ENCODE results near the gene RPA3.
"Not testable (repeated sequence)": the region's sequence is repeated elsewhere in the genome, so short reads cannot be mapped to it uniquely, and the experiment has no call there.

RPA3 gene

DNA sequence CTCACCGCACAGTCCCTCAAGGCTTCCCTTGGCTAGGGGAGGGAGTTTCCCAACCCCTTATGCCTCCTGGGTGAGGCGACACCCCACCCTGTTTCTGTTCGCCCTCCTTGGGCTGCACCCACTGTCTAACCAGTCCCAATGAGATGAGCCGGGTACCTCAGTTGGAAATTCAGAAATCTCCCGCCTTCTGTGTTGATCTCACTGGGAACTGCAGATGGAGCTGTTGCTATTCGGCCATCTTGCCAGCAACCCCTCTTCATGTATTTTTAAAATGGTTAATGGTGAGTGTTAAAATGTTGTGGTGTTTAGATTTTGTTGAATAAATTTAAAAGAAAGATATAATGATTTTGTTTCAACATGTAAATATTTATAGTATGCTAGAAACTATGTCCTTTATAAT, 55.9 kb downstream of the RPA3 start:
- in situ Hi-C loops (cut with MboI; ENCODE audit: low sequenced_read_pairs) = no loop called here

DNA sequence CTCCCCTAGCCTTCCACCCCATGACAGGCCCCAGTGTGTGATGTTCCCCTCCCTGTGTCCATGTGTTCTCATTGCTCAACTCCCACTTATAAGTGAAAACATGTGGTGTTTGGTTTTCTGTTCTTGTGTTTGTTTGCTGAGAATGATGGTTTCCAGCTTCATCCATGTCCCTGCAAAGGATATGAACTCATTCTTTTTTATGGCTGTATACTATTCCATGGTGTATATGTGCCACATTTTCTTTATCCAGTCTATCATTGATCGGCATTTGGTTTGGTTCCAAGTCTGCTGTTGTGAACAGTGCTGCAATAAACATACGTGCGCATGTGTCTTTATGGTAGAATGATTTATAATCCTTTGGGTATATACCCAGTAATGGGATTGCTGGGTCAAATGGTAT, 61.9 kb downstream of the RPA3 start:
- in situ Hi-C loops (cut with MboI; ENCODE audit: low sequenced_read_pairs) = not testable (repeated sequence)

DNA sequence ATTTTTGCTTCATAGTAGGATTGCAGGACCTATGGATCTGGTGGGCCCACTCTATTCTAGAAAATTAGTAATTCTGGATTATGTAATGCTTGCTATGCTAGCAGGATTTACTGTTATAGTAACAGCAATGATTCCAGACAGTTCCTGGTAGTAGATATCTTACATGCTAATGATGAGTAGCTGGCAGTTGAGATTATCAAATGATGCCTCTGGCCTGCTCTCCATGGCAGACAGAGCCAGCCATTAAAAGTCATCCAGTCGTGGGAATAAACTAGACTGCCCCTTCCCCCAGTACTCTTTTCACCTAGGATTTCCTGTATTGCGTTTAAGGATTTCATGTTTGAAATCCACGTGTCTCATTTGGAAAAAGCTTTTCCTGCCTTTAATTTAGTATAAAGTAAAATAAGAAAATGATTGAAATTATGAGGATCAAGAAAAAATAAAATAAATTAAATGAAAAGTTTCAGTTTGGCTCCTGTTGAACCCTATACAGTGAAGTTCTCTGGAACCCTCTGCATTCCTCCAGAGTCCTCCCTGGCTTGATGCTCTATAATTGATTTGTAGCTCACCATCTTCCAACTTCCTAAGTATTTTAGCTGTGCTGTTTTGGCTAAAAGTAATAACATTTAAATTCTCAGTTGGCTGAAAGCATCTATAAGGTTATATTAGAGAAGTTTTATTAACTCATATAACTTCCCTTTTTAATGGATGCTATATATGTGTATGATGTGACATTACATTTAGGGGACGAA, 63.3 kb downstream of the RPA3 start:
- in situ Hi-C loops (cut with MboI; ENCODE audit: low sequenced_read_pairs) = no loop called here

DNA sequence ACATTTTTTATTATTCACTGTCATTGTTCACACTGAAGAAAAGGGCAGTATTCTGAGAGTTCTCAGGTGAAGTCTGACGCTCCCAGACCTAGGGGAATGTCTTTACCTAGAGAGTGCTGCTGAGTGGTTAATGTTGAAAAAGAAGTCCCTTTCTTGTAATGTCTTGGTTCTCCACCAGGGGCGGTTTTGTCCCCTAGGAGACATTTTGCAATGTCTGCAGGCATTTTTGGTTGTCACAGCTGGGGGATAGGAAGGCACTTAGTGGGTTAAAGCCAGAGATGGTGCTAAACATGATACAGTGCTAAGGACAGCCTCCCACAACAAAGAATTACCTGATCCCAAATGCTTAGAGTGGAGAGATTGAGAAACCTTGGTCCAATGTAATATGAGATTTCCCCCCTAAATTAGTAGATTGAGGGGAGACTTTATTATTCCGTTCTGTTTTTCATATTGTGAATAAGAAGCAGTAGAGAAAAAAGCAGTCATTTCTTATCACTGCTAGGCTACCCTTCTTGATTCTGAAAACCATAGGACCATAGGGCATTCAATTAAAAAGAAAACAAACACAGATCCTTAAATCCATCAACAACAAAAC, 64.7 kb downstream of the RPA3 start:
- in situ Hi-C loops (cut with MboI; ENCODE audit: low sequenced_read_pairs) = no loop called here

DNA sequence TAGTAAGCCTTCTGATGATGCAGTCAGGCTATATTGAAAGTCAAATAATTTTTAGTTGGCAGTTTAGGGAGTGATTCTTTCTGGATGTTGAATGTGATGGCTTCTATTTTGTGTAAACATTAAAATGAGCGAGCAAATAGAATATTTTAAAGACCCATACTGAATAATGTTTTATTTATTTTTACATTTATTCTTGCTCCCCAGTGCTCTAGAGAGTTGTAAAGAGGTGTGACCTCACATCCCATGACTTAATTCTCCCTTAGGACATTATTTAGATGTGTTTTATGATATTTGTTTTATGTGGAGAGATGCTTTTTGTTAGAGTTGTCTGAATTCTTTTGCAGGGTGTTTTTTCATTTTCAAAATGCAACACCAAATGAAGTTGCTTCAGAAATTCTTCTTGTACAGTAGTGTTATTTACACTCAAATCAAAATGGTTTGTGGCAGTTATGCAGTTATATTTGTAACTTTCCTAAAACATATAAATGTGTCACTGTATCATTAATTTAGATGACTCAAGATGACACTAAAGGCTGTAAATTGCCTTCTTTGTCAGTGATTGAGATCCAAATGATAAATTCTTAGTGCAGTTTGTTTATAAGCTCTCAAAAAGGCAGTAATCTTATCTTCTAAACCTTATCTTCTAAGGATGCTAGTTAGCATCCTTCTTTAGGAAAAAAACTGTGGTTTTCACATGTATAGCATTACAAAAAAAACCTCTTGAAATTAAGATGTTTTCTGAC, 65.4 kb downstream of the RPA3 start:
- in situ Hi-C loops (cut with MboI; ENCODE audit: low sequenced_read_pairs) = no loop called here

DNA sequence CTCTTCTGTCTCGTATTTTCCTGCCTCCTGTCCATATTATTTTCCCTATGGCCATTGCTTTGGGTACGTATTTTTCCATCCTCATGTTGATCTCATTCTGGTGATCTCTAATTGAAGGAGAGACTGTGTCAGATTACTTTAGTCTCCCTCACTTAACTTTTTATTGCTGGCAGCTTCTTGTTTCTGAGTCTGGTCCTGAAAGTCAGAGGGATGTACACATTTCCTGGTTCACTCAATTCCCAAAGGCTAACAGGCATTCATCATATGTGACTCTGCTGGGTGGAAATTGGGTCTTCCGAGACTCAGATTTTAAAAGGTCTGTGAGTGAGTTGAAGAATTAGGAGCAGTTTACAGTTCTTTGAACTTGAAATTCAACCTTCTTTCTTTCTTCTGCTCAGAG, 66.9 kb downstream of the RPA3 start:
- in situ Hi-C loops (cut with MboI; ENCODE audit: low sequenced_read_pairs) = no loop called here

DNA sequence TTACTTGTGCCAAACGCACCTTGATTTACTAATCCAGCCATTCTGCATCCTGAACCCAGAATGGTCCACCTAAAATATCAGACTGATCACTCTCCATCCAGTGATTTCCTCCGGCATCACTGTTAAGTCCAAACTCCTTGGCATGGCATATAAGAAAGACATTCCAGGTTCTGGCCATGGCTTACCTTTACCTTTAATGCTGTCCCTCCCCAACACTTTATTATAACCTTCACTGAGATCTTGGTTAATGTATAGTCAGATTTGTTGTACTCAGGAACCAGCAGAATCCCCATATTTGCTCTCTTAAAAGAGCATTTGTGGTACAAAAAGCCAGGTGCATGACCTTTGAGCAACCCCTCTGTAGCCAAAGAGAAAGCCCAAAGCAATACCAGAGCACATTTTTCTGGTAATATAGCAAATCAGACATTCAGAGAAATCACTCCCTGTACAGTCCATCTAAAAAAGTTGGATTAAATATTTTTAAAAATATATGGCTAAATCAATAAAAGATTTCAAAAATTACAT, 67.7 kb downstream of the RPA3 start:
- in situ Hi-C loops (cut with MboI; ENCODE audit: low sequenced_read_pairs) = no loop called here

DNA sequence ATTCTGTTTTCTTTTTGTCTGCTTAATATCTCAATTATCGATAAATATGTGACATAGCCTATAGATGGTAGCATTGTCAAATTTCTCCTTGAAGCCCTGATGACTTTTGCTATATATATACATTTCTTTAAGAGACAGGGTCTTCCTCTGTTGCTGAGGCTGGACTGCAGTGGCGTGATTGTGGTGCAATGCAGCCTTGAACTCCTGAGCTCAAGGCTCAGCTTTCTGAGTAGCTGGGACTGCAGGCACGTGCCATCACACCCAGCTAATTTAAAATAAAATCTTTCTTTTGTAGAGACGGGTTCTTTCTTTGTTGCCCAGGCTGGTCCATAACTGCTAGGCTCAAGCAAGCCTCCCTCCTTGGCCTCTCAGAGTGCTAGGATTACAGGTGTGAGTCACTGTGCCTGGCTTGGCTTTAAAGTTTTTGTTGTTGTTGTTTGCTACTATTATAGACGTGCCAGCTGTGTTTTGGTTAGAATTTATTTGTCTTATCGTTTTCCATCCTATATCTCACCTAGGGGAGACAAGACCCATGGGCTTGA, 70.8 kb downstream of the RPA3 start:
- in situ Hi-C loops (cut with MboI; ENCODE audit: low sequenced_read_pairs) = no loop called here

DNA sequence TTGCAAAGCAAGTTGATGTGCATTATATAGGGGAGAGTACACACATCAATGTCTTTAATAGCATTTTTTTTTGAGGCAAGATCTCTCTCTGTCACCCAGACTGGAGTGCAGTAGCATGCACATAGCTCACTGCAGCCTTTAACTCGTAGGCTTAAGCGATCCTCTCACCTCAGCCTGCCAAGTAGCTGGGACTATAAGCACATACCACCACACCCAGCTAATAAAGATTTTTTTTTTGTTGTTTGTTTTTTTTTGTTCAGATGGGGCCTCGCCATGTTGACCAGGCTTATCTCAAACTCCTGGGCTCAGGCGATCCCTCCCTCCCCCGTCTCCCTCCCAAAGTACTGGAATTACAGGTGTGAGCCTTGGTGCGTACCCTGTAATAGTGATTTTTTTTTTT, 76.3 kb downstream of the RPA3 start:
- in situ Hi-C loops (cut with MboI; ENCODE audit: low sequenced_read_pairs) = no loop called here

DNA sequence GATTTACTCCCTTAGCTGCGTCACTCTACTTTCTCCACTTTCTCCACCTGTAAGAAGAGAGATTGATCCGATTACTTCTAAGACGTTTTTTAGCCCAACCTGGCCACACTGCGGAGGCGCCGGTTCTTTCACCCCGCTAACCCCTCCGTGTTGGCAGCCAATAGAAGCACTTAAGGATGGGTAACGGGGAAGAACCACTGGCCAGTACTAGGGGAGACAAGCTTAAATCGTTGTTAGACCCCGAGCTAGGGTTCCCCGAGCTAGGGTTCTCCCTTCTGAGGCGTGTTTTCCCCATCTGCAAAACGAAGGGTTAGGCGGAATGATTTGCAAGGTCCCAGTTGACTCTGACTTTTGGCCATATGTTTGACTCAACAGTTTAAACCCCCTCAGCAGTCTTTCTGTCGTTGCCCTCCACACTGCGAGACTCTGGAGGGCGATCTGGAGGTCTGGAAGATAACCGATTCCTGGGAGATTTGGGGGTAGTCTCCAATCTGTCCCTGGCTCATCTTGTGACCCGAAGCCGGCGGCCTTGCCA, 77.2 kb downstream of the RPA3 start:
- in situ Hi-C loops (cut with MboI; ENCODE audit: low sequenced_read_pairs) = no loop called here

DNA sequence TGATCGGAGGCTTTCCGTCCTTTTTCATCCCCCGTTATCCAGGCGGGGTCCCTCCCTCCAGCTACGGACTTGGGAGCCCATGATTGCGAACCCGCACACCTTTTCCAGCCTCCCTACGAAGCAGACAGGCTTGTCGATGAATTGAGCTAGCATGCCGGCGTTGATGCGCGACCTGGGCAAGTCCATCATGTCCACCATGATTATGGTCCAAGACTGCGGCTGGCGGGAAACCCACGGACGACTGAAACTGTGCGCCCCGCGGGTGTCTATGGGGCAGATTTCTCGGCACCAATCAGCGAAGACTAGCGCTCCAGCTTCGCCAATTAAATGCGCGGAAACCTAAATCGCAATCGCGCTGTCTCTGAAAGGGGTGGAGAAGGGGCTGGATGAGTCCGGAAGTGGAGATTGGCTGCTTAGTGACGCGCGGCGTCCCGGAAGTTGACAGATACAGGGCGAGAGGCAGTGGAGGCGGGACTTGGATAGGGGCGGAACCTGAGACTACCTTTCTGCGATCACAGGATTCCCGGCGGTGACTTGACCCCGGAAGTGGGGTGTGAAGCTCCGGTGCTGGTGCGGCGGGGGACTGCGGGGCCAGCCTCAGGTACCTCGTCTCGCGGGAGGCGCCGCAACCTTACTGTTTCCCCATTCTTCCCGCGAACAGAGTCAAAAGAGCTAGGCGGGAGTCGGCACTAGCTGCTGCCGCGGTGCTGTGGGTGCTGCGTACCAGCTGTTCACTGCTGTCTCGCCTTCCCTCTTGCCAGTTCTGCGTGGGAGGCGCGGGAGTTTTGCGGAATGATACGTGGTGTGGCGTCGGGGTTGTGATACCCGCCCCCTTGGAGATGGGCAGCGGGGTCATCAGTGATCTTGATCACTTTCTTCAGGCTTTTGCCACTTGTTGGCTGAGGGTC, 77.9 kb downstream of the RPA3 start, which contains the start of gene UMAD1:
Gene UMAD1, plus strand, starts transcription at position 532 of the 908 bp plus-strand sequence. CDS start 32,620 bp downstream, outside the sequence.
- in situ Hi-C loops (cut with MboI; ENCODE audit: low sequenced_read_pairs) = no loop called here

DNA sequence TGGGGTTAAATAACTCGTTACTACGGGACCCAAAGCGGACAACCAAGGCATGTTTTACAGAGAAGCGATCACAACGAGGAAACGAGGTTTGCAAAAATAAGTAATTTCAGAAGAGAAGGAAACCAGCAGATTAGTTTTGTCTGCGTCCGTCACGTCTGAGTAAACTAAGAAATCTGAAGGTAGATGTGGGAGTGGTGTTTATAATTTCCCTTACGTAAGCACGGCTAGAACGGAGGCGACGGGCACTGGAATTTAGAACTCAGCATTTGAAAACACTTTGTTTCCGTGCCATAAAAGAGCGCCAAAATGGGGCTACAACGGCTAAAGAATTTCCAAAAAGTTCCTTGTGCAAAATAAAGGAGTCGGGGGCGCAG, 78.6 kb downstream of the RPA3 start:
- in situ Hi-C loops (cut with MboI; ENCODE audit: low sequenced_read_pairs) = no loop called here

DNA sequence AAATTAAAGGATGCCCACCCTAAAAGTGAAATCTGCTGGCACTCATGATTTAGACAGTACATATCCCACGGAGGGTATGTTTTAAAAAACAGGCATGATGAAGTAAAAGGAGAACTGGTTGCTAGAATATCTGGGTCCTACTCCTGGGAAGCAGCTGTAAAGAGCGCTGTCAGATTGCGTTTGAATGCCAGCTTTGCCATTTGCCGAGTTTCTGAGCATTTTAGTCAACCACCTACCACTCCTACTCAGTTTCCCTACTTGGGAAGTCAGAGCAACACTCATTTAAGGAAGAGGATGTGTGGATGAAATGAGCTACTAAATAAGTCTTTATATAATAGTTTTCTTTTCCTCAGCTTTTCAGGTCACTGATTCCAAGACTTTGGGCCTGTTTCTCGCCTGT, 79.0 kb downstream of the RPA3 start:
- in situ Hi-C loops (cut with MboI; ENCODE audit: low sequenced_read_pairs) = no loop called here

DNA sequence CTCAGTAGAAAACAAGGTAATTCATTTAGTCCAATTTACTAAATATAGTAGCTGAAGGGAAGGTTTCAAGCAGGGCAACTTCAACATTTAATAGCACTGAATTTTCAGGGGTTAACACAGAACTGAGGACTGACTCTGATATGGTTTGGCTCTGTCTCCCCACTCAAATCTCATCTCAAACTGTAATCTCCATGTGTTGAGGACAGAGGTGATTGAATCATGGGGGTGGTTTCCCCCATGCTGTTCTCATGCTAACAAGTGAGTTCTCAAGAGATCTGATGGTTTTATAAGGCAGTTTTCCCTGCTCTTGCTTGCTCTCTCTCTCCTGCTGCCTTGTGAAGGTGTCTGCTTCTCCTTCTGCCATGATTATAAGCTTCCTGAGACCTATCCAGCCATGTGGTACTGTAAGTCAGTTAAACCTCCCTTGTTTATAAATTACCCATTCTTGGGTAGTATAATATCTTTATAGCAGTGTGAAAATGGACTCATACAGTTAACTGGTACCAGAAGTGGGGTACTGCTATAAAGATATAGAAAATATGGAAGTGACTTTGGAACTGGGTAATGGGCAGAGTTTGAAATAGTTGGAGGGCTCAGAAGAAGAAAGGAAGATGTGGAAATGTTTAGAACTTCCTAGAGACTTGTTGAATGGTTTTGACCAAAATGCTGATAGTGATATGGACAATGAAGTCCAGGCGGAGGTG, 87.6 kb downstream of the RPA3 start:
- in situ Hi-C loops (cut with MboI; ENCODE audit: low sequenced_read_pairs) = no loop called here

DNA sequence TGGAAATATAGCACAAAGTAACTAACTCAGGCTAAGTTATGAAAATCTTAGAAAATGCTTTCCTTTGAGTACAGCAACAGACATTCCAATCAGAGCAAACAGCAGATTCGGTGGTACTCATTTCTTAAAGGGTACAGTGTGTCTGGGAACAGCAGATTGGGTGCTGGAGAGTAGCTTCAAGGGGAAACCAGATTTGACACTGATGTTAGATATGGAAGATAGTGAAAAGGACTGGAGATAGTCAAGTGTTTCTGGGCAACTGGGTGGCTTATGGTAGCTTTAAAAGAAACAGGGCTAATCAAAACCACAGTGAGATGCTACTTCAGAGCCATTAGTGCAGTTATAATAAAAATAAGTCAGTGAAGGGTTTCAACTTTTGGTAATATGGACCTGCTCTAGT, 89.9 kb downstream of the RPA3 start:
- in situ Hi-C loops (cut with MboI; ENCODE audit: low sequenced_read_pairs) = no loop called here

DNA sequence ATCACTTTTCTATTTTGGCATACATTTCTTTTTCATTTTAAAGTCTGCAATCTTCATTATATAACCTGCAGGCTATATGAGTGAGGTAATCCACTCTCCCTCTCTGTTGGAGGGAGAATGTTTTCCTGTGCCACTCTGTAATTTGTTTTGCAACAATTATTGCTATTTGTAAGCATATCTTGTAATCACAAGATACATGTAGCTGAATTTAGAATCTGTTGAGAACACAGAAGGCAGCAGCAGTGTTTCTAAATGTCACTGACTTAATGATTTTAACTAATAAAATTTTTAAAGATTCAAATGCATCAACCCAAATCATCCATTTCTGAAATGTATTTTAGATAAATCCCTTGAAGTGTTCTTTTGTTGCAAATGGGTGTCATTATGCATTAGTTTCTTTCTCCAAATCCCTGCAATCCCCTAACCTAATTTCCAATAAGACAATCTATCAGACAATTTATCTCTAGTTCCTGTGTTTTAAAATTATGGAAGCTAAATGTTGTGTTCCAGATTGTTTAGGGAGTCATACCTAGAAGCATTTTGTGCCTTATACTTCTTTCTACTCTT, 97.7 kb downstream of the RPA3 start:
- in situ Hi-C loops (cut with MboI; ENCODE audit: low sequenced_read_pairs) = no loop called here

DNA sequence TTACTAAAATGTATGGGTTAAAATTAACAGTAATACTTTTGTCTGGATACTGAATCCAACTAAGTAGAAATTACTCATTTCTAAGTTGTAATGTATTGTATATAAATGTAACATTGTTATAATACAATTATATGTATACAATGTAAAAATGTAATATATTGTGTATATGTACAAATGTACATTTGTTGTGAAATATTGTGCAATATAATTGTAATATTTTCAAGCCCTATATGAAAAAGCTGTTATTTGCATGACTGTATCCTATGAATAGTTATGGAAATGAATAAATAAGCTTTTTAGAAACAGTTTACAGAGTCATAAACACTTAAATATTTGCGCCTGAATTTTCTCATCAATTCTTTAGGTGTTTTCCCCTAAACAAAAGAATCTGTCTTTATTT, 98.2 kb downstream of the RPA3 start:
- in situ Hi-C loops (cut with MboI; ENCODE audit: low sequenced_read_pairs) = no loop called here

DNA sequence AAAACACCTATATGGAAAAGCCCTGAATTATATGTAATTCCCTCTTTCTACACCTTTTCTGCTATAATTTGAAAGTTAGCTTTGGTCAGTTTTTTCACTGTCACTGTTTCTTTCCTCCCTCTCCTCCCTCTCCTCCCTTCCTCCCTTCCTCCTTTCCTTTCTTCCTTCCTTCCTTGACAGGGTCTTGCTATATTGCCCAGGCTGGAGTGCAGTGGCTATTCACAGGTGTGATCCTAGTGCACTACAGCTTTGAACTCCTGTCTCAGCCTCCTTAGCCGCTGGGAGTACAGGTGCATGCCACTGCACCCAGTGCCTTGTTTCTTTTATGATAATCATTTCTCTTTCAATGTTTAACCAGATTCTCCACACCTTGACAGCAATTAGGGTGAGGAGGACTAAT, 100.0 kb downstream of the RPA3 start:
- in situ Hi-C loops (cut with MboI; ENCODE audit: low sequenced_read_pairs) = no loop called here

DNA sequence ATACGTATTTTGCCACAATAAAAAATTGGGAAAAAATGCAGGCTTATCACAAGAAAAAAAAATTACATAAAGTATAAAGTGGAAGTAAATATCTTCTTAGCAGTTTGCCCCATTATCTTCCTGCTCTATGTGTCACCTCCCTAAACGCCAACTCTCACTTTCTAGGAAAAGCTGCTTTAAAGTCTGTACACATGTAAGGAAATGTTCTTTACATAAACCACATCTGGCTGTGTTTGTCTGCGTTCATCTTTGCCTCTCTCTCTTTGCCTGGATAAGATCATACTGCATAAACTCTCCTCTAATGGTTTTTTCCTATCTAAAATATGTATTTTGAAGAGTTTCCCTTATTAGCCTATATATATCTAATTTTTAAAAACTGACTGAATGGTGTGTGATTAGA, 100.9 kb downstream of the RPA3 start:
- in situ Hi-C loops (cut with MboI; ENCODE audit: low sequenced_read_pairs) = no loop called here
